Stromal cell of bone marrow (primary cell): Measurements from ENCODE around the gene CHIT1.

Source experiments
- DNase-seq: peaks from one replicate; pipeline ENCODE4 v3.0.0-alpha.2; 2012; ENCODE audit warnings: low read depth

CHIT1 gene

DNA sequence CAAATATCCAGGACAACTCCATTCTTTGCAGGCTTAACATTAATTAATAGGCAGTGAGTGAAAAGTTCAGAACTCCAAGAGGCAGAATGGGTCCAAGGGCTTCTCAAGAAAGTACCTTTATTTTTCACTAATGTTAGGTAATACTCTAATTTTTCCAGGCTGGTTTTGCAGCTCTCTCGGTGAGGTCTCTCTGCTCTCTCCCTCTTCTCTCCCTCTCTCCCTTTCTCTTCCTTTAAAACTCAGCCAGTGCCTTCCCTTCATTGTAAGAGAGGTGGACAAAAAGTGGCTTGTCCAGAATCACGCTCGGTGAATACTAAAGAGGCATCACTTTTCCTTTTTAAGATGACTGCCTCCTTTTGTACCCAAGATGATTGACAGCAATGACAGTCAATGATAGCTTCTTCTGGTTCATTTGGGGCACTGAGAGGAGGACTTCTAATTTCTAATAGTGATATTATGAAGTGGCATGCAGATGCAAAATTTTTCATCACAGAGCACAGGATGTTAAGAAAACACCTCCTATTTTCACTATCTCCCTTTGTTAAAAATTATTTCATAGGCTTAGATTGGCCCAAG lies 41.7 kb downstream of the CHIT1 start:
- DNase-seq, result no peak

DNA sequence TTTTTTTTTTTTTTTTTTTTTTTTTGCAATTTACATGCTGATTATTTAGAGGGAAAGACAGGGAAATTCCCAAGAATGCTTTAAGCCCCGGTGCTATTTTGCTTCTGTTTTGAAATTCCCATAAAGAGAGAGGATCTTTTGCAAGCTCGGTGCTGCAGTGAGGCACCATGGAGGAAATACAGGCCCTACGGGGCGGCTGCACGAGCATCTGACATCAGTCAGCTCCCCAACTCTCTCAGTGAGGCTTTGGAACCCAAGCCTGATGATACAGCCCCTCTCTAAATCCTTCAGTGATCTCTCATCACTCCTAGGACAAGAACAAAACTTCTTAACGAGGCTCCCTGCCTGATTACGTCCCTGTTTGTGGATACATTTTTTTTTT lies 42.2 kb downstream of the CHIT1 start:
- no peak for DNase-seq

DNA sequence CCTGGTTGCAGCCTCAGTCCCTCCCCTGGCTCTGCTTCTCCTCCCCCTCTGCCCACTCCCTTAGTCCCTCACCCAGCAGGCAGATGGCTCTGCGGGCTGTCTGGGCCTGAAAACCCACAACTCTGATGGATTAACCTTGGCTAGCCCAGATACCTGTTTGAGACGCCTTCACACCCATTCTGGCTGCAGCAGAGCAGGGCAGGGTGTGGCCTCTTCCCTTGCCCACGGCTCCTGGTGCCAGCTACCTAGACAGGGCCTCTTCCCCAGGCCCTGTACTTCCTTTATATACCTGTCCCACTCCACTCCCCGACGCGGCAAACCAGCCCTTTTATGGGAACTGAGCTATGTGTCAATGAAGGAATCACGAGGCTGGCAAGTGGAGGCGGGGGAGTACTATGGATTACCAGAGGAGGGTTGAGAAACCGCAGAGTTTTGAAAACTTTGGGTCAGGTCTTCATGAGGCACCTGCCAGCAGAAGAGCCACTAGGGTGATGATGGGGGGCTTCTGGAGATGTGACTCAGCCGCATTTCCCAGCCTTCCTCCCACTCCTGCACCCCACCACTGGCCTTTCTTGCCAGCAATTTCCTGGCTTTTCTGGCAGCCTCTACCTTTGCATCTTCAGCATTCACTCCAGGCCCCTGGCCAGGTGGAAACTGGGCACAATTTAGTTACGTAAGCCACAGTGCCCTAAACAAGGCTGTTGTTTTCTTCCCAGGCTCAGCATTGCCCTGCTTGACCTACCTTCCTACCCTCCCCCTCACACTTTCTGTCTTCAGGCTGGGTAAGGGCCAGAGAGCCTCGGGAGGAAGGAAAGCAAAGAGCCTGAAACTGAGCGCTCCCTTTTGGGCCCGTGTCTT lies 42.8 kb downstream of the CHIT1 start, which contains the start of gene CHI3L1:
Gene CHI3L1 (minus strand): TSS at position 259 of the 858 bp plus-strand sequence. CDS start 81 bp downstream, at position 178.
- DNase-seq, result no peak

DNA sequence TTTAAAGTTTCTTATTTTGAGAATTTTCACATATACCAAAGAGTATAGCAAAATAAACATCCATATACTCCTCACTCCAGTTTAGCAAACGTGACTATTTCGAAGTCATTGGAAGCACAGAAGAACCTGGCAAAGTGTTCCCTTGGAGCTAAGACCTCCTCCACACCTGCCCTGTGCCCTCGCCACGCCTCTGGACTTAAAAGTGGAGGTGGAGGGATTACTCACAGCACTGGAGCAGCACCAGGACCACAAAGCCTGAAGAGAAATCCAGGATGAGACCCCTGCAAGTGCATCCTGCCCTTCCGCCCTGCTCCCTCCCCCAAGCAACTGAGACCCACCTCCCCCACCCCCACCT lies 43.4 kb downstream of the CHIT1 start:
- DNase-seq, result no peak

DNA sequence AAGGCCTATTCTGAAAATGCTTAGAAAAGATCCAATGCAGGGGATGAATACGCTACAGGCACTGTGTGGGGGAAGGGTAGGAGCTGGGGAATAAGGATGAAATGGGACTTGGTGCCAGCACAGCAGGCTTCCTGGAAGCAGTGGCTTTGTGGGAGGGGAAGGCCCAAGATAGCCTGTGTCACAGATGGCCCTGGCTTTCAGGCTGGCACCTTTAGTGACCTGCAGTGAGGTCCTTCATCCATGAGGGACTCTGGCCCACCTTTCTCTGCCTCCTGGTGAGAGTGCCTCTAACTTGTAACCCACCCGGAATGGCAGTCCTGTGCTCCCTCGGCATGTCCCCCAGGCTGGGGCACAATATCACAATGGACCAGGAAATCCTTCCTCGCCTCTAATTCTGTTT lies 43.9 kb downstream of the CHIT1 start:
- no peak for DNase-seq

DNA sequence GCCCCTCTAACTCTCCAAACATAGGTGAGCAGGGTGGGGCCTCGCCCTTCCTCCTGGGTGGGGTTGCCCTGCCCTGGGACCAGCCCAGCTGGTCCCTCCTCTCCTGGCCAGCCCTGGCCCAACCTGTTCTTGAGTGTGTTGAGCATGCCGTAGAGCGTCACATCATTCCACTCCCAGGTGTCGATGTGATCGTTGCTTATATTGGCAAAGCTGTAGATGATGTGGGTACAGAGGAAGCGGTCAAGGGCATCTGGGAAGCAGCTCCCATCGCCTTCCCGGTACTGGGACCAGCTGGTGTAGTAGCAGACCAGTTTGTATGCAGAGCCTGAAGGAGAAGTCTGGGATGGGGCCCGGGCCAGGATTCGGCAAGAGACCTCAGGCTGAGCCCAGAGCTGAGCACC lies 44.4 kb downstream of the CHIT1 start:
- DNase-seq, result no peak

DNA sequence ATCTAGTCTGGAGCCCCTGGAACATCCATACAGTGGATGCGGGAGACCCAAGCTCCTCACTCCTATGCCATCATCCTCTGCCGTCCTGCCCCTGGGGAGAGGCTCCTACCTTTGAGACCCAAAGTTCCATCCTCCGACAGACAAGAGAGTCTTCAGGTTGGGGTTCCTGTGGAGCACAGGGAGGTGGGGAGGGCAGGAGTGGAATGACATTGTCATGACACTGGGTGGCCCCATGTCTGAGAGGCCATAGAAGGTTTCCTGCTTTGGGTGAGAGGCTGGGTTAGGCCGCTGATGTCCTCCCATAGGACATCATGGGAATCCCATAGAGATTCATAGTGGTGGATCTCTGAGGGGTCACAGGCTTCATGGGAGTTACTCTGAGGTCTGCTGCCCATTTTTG lies 45.0 kb downstream of the CHIT1 start:
- DNase-seq, result no peak

DNA sequence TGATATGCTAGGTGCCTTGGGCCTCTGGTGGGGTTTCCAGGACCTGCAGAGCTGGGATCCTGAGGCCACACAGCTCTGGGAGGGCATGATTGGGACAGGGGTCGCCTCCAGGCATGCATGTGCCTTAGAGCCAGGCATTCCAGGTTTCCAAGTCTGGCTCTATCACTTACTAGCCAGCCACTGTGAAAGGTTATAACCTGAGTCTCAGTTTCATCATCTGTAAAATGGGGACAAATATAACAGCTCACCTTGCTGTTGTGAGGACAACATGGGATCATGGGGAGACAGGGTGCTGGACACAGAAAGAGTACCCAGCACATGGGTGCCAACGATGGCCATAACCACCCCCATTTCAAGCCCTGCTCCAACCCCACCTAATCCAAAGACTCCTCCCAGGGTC lies 45.6 kb downstream of the CHIT1 start:
- no peak for DNase-seq

DNA sequence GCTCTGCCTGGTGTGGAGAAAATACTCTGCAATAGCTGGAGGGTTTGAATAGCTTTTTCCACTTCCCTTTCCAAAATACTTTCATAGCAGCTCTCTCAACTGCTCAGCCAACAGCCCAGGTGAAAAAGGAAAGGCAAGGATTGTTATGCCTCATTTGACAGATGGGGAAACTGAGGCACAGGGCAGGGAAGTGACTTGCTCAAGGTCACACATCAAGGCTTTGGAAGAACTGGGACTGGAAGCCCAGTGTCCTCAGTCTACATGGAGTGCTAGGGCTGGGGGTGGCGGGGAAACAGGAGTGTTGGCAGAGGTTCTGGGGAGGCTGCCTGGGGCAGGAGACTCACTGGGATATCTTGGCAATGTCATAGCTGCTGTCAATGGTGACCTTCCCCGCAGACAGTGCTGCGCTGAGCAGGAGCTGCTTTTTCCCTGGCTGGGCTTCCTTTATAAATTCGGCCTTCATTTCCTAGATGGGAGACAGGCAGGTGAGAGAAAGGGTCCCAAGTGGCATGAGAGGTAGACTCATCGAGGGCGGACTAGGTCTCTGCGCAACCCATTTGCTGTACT lies 47.0 kb downstream of the CHIT1 start:
- no peak for DNase-seq

DNA sequence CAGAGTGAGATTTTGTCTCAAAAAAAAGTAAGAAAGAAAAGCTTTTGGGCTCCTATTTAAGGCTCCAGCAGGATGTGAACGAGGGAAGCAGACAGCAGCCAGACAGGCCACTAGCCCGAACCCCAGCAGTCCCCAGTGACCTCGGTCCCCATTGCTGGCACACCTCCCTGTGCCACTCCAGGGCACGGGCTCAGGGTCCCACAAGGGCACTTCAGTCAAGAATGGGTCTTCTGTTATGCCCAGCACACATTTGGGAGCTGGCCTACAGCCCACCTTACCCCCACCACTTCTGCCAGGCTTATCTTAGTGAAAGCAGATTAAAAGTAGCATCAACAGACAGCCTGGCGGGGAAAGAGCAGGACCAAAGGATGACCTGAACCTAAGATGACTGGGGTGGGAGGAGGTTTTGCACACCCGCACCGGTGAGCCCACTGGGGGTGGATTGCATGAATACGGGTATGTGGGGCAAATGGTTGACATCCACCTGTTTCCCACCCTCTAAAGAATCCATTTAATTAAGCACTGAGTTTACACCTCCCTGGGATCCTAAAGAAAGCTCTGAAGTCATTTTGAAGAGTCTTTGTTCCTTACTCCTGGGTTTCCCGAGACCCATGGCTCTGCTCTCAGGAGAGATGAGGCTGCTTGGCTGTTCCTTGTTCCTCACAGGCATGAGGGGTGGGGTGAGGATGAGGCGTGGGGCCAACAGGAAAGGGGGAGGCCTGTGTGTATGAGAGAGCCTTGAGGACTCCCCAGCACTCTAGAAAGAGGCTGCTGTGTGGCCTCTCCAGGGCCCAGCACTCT lies 47.7 kb downstream of the CHIT1 start:
- no peak for DNase-seq

DNA sequence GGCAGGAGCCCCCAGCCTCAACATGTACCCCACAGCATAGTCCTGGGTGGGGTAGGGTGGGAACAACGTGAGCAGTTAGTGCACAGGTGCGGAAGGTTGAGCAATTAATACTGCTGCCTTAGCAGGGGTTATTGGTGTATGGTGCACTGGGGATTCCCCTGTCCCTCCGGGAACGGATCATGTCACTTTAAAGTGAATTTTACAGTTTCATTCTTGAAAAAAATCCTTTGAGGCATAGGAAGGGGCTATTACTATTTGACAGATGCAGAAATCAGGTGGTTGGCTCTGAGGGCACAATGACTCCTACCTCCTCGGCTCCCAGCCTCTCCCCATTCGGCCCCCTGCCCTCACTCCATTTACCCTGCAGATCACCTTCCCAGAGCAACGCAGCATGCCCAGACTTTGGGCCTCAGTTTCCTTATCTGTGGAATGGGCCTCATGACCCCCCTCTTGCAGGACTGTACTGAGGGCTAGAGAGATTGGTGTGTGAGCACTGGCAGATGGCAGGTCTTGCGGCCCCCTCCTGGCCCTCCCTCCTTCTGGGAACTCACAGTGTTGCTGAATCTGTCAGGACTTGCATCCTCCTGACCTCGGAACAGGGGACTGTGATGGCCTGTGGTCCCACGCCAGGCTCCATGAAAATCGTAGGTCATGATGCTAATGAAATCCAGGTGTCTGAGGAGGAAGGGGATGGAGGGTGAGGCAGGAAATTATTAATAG lies 48.7 kb downstream of the CHIT1 start:
- no peak for DNase-seq

DNA sequence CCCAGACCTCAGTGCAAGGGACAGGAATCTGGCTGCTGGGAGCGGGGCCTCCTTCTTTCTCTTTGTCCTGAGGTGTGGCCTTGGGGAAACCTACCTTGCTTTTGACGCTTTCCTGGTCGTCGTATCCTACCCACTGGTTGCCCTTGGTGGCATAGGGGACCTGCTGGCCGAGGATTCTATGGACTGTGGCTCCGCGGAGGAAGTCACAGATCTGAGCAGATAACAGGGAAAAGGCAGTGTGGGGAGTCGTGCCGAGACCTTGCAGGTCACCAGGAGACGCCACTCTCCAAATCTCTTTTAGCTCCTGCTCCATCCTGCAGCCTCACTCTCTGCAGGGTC lies 49.8 kb downstream of the CHIT1 start:
- DNase-seq, result no peak

DNA sequence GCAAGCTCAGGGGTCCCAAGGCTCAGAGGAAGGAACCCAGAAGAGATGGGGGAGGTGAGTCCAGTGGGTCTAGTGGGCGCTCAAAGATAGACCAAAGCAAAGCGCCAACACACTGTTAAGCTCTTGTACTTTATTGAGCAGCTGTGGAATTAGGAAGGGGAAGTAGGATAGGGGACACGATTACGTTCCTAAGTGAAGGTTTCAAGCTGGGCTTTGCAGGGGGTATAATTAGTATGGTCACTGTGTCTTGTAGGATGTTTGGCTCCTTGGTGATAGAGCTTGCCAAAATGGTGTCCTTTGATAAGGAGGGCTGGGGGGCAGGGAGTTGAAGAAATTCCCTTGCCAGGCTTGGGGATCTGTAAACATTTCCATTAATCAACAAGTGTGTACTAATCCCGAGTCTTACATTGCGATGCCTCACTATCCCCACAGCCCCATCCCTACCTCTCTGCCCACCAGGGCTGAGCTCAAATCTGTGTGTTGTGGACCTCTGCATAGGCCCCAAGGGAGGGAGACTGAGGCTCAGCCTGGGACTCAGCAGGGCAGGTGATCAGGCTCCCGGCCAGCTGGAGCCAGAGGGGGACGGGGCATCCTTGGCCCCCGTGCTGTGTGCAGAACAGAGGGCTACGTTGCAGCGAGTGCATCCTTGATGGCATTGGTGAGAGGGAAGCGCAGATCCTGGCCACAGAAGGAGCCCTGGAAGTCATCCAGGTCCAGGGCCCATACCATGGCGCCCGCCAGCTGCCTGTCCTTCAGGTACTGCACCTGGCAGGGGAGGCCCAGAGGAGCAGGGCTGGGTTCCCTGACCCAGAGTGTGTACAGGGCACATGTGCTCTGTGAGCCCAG lies 50.4 kb downstream of the CHIT1 start:
- DNase-seq, result no peak

DNA sequence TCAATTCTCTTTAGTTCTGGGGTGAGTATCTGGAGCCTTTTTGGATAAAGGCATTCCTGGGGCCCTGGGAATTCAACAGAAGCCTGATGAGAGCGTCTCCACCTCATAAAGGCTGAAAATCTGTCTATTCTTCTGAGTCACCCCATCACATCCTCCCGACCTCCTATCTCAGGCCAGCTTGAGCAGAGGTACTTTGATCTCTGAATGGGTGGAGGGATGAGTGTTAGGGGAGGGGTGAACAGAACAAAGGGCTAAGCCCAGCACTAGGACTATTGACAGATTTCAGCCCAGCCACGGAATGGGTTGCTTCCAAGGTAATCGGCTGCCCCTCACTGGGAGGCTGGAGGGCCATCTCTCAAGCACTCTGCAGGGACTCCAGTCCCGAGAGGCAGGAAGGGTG lies 51.4 kb downstream of the CHIT1 start:
- no peak for DNase-seq

DNA sequence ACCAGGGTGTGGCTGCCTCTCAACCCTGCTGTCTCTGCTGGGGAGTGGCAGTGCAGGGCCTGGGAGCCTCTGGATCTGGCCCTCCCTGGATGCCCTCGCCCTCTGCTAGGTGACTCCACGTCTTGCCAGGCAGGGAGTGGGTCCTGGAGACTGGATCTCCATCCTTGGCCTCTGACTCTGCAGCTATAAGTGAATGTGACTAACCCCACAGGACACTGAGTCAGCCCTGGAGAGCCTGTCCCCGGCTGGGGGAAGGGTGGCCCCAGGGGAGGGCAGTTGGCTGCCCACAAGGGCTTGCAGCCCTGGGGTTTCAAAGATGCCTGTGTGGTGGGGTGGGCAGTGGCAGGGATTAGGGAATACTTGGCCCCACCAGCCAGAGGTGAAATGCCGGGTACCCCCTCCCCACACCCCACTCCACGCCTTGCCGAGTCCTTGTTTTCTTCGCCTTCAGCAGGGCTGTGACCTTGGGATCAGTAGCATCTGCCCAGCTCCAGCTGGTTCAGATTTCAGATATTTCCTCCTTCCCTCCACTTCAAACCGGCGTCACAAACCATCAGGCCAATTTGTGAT lies 51.9 kb downstream of the CHIT1 start:
- DNase-seq, result no peak

DNA sequence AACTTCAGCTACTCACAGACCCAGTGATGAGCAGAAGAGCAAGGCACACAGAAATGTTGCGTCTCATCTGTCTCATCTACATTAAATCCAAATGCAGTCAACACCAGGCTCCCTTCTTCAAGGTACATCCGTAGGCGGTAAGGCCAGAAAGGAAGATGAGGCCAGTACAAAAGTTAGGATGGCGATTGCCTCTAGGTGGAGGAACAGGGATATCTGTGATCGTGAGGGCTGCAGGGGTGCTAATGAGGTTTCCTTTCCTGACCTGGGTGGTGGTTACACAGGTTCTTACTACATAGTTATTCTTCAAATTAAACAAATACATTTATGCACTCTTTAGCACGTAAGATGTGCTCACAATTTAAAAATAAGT lies 52.5 kb downstream of the CHIT1 start:
- DNase-seq, result no peak

DNA sequence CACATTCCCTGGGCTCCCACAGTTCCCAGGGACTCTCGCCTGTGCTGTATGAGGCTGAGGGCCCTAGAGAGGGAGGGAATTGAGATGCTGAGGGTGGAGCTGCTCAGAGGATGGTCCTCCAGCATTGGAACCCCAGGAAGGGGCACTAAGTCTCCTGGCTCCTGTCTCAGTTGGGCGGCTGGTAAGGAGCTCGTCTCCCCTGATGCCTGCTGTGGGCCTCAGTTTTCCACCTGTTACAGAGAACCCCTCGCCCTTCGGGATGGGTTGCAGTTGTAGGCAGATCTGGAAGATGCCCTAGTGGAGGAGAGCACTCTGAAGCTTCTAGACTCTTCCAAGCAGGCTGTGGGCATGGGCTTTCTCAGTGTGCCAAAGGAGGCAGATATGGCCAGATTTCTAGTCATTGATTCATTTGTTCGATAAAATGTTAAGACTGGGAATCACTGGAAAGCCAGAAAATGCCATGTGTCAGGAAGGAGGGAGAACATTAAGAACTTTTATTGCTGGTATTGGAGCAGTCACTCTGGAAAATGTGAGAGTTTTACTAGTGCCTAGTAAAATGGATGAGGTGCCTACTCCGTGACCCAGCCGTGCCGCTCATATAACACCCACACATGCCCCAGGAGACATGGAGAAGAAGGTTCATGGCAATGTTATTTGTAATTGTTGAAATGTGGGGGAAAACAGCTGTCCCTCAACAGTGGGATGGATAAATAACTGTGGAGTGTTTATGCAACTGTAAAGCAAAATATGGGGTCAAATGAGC lies 53.0 kb downstream of the CHIT1 start:
- DNase-seq, result no peak

DNA sequence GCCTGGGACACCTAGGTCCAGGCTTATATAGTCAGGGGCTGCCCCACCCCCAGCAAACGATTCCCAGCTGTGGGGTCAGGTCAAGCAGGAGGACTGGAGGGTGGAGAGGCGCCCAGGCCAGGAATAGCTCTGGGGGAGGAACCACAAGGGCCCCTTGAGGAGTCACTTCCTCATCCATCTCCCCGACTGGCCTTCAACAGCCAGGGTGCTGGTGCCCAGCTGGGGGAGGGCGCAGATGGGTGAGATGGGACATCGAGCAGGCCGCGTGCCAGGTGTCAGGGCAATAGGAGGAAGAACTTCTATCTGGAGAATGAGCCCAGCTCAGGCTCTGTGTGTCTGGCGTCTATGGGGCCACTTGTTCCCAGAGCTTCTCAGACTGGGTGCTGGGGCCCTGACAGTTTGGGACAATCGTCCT lies 53.6 kb downstream of the CHIT1 start:
- DNase-seq, result no peak

DNA sequence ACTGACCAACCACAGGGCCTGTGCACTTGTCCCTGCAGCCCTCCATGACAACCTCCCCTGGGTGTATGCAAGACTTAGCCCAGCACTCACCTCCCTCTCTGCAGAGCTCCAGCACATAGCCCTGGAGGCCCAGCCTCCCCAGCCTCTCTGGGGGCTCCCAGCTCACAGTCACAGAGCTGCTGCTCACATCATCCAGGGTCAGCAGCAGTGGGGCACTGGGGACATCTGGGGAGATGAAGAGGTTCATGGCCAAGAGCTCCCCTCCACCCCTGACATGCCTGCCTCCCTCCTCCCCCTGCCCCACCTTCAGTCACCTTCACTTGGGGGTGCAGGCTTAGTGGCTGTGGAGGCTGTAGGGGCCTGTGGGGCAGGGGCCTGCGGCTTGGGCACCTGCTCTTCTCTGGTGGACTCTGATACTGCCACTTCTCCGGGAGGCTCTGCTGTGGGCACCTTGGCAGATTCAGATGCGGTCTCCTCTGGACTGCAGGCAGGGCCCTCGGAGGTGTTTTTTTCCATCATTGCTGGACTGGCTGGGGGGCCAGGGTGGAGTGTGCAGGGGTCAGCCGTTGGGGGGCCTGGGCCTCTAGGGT lies 54.1 kb downstream of the CHIT1 start, which contains the start of gene MYBPH:
Gene MYBPH (minus strand): TSS at position 590 of the 590 bp plus-strand sequence. CDS start 71 bp downstream, at position 519.
- DNase-seq, result no peak
